Keratinocyte (primary cell): ENCODE data around the gene DCUN1D2. TPM values are rescaled to one million over a fixed set of nuclear protein-coding genes. Genes with fewer than 3 reads are reported as not detected.

Experiments
- DNase-seq: peaks from one replicate; pipeline ENCODE4 v3.0.0-alpha.2; 2011; ENCODE audit warnings: low read depth, missing footprints, low spot score
- FAIRE-seq: peaks from 2 replicates; lab custom pipeline; 2011; peaks lifted over from hg19 to GRCh38; lab: Jason Lieb, UNC
- H2AFZ ChIP-seq: 2 replicates; pipeline ENCODE4 v1.6.0; 2012; ENCODE audit warnings: low read length, control low read depth, inconsistent platforms; ENCODE audit not compliant: control insufficient read depth
- H3K27ac ChIP-seq: 2 replicates; pipeline ENCODE4 v1.5.1; 2011; ENCODE audit warnings: low read length; ENCODE audit not compliant: control insufficient read depth, insufficient read depth
- H3K27me3 ChIP-seq: 3 replicates; pipeline ENCODE4 v1.6.0; 2011; ENCODE audit warnings: low read length; ENCODE audit not compliant: control insufficient read depth, insufficient read depth; ENCODE audit errors: extremely low read depth
- H3K36me3 ChIP-seq, 2 experiments: 2 replicates in 1 of 2; 3 replicates in 1 of 2; pipeline ENCODE4 v1.5.1; 2011; ENCODE audit warnings: low read length in 2 of 2, mild to moderate bottlenecking in 1 of 2; ENCODE audit not compliant: control insufficient read depth in 2 of 2, insufficient read depth in 2 of 2; ENCODE audit errors: extremely low read depth in 1 of 2
- H3K4me1 ChIP-seq: 3 replicates; pipeline ENCODE4 v1.5.1; 2011; ENCODE audit warnings: low read length; ENCODE audit not compliant: control insufficient read depth, insufficient read depth; ENCODE audit errors: extremely low read depth
- H3K4me2 ChIP-seq: 3 replicates; pipeline ENCODE4 v1.6.0; 2011; ENCODE audit warnings: low read depth, low read length; ENCODE audit not compliant: control insufficient read depth, insufficient read depth; ENCODE audit errors: extremely low read depth
- H3K4me3 ChIP-seq, 3 experiments: fragments of 200-600 bp in 1 of 3; sonication (generic) in 1 of 3; 2 replicates in 2 of 3; 3 replicates in 1 of 3; pipeline ENCODE4 v1.5.1; 2011 to 2016; ENCODE audit warnings: low read length in 3 of 3, mild to moderate bottlenecking in 3 of 3, control low read depth in 2 of 3, inconsistent platforms in 1 of 3, low read depth in 1 of 3, mixed read lengths in 1 of 3, mixed run types in 1 of 3, moderate library complexity in 1 of 3; ENCODE audit not compliant: control insufficient read depth in 2 of 3, insufficient read depth in 2 of 3; ENCODE audit errors: extremely low read depth in 1 of 3
- H3K79me2 ChIP-seq: 2 replicates; pipeline ENCODE4 v1.6.0; 2012; ENCODE audit warnings: low read length; ENCODE audit not compliant: control insufficient read depth, insufficient read depth
- H3K9ac ChIP-seq: 3 replicates; pipeline ENCODE4 v1.6.0; 2011; ENCODE audit warnings: low read length; ENCODE audit not compliant: control insufficient read depth, insufficient read depth; ENCODE audit errors: extremely low read depth
- H3K9me1 ChIP-seq: 3 replicates; pipeline ENCODE4 v1.6.0; 2011; ENCODE audit warnings: low read length; ENCODE audit not compliant: control insufficient read depth, insufficient read depth; ENCODE audit errors: extremely low read depth
- H3K9me3 ChIP-seq: 2 replicates; pipeline ENCODE4 v1.5.1; 2012; ENCODE audit warnings: low read depth, low read length; ENCODE audit not compliant: control insufficient read depth
- H4K20me1 ChIP-seq: 3 replicates; pipeline ENCODE4 v1.6.0; 2011; ENCODE audit warnings: low read length; ENCODE audit not compliant: control insufficient read depth, insufficient read depth; ENCODE audit errors: extremely low read depth
- EZH2 ChIP-seq: IDR thresholded peaks from one replicate; pipeline ENCODE4 v1.6.1; 2012; ENCODE audit warnings: inconsistent platforms, mild to moderate bottlenecking, low read length, moderate library complexity
- dilution Hi-C: fragments of 300-500 bp; cut with MboI; formaldehyde crosslinking; loops from one replicate; pipeline ENCODE4 v1.7.0; 2020; ENCODE audit warnings: low sequenced_read_pairs; ENCODE audit not compliant: extremely low pct_ligation_motif_present
- polyA plus RNA-seq, 5 experiments: library from polyadenylated mRNA; depleted of rRNA in 3 of 5; stranded (reverse) in 3 of 5; stranded (forward) in 1 of 5; unstranded in 1 of 5; fragments of >200 nt; gene quantifications; 1 replicate in 1 of 5; 2 replicates in 3 of 5; 3 replicates in 1 of 5; pipeline versions ENCODE4 v1.2.1 to v1.2.3, GENCODE V29; 2011 to 2012; ENCODE audit warnings: missing spikeins in 2 of 5, low read depth in 1 of 5, low replicate concordance in 1 of 5
- TF ChIP-seq, protein P1 (sequence below), 3 experiments: IDR thresholded peaks in 1 of 3; conservative IDR thresholded peaks in 1 of 3; optimal IDR thresholded peaks in 1 of 3; 2 replicates in 2 of 3; 3 replicates in 1 of 3; pipeline versions ENCODE3 to v1.5.1; 2011; ENCODE audit warnings: low read length in 3 of 3, mild to moderate bottlenecking in 3 of 3, moderate library complexity in 2 of 3, control low read depth in 1 of 3, inconsistent platforms in 1 of 3; ENCODE audit not compliant: insufficient read depth in 2 of 3; ENCODE audit errors: extremely low read depth in 1 of 3

The DCUN1D2 gene
- polyA plus RNA-seq, 1 donor (not counting 4 experiments of a cell fraction or from before 2014, with no cell fraction given) = 9.1 TPM

DNA sequence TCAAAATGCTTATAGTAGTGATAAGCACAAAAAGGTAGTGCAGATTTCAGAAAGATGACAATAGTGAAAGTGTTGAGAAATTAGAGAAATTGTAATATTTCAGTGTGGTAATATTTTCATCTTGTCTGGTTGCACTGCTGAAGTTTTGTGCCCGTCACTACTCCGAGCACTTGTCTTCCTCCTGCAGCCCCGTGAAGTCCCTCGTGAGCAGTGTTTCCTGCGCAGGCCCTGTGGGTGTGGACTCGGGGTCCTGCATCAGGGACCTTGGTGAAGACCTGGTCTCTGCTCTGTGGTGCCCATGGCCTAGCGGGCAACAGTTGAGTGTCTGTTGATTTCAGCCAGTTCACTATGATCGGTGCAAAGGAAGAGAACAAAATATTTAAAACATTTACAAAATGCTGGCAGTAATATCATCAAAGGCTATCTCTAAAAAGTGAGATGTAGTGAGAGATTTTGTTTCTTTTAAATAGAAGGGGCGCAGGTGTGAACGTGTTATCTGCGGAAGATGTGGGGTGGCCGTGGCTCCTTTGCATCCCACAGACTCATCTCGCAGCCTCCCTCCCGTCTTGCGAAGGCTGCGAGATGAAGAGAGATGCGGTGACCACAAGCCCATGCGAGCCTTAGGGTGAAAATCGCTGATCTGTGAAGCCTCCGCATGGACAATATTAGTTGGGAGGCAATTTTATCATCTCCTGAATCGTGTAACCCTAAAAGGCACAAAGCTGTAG lies 27.7 kb upstream of the DCUN1D2 start:
- H3K9ac ChIP-seq = no peak overlapping the region
- no peak overlapping the region for H2AFZ ChIP-seq
- H3K27me3 ChIP-seq = no peaks in the 10 kb centered on the region
- H4K20me1 ChIP-seq = no peaks in the 10 kb centered on the region
- no peak overlapping the region for H3K4me3 ChIP-seq
- no peak for FAIRE-seq
- H3K4me2 ChIP-seq = no peak overlapping the region
- H3K9me3 ChIP-seq = no peaks in the 10 kb centered on the region
- no peaks in the 10 kb centered on the region for H3K9me1 ChIP-seq
- DNase-seq = no peak
- peaks cover 13 to 14% of the 10 kb centered on the region in 2 experiments for H3K36me3 ChIP-seq
- H3K27ac ChIP-seq = no peak overlapping the region
- H3K79me2 ChIP-seq = peaks cover 2% of the 10 kb centered on the region
- no peak for TF ChIP-seq EZH2
- TF ChIP-seq, protein P1, sequence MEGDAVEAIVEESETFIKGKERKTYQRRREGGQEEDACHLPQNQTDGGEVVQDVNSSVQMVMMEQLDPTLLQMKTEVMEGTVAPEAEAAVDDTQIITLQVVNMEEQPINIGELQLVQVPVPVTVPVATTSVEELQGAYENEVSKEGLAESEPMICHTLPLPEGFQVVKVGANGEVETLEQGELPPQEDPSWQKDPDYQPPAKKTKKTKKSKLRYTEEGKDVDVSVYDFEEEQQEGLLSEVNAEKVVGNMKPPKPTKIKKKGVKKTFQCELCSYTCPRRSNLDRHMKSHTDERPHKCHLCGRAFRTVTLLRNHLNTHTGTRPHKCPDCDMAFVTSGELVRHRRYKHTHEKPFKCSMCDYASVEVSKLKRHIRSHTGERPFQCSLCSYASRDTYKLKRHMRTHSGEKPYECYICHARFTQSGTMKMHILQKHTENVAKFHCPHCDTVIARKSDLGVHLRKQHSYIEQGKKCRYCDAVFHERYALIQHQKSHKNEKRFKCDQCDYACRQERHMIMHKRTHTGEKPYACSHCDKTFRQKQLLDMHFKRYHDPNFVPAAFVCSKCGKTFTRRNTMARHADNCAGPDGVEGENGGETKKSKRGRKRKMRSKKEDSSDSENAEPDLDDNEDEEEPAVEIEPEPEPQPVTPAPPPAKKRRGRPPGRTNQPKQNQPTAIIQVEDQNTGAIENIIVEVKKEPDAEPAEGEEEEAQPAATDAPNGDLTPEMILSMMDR (optimal IDR thresholded peaks at IDR 0.05 in 1 of 3, IDR thresholded peaks at IDR 0.05 in 1 of 3, conservative IDR thresholded peaks at IDR 0.05 in 1 of 3; ENCODE audit: extremely low read depth in 1 of 3, insufficient read depth in 2 of 3, low read length in 3 of 3) = no peak
- dilution Hi-C loops = no loop called here
- H3K4me1 ChIP-seq = no peaks in the 10 kb centered on the region

DNA sequence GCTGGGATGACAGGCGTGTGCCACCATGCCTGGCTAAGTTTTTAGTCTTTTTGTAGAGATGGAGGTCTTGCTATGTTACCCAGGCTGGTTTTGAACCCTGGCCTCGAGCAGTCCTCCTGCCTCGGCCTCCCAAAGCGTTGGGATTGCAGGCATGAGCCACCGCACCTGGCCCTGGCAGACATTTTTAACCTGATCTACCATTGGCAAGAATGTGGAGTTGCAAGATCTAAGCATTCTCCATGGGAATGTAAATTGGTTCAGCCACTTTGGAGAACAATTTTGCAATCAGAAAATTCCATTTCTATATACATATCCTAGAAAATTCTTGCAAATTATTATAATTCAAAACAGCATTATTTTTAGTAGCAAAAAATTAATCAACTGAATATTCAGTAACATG lies 24.3 kb upstream of the DCUN1D2 start:
- TF ChIP-seq, protein P1 (optimal IDR thresholded peaks at IDR 0.05 in 1 of 3, IDR thresholded peaks at IDR 0.05 in 1 of 3, conservative IDR thresholded peaks at IDR 0.05 in 1 of 3; ENCODE audit: extremely low read depth in 1 of 3, insufficient read depth in 2 of 3, low read length in 3 of 3) = no peak
- no peak for TF ChIP-seq EZH2
- dilution Hi-C loops = no loop called here
- Histone ChIP-seq H3K4me3 (no peak overlapping the region), H2AFZ (no peak overlapping the region), H3K27ac (no peak overlapping the region), H3K4me2 (no peak overlapping the region), H3K27me3 (no peaks in the 10 kb centered on the region), H3K36me3 (peaks cover 11 to 31% of the 10 kb centered on the region in 2 experiments), H3K4me1 (no peaks in the 10 kb centered on the region), H3K9me1 (no peaks in the 10 kb centered on the region), H4K20me1 (no peaks in the 10 kb centered on the region), H3K9ac (no peak overlapping the region), H3K9me3 (no peaks in the 10 kb centered on the region), H3K79me2 (no peaks in the 10 kb centered on the region)
- no peak for DNase-seq
- no peak for FAIRE-seq
